GM21717 (cell line): ENCODE results near the gene KCTD14.

Source experiments
- ATAC-seq: cut with Tn5 transposase; IDR thresholded peaks from one replicate; pipeline ENCODE4 v1.9.1; 2021; ENCODE audit warnings: mild to moderate bottlenecking, moderate library complexity; ENCODE audit not compliant: unreplicated experiment

KCTD14 gene

GRCh38 chr11:77966338-77966737 is 56.7 kb downstream of the KCTD14 start:
- ATAC-seq, result no peak
